Measurements from ENCODE around the gene ARL13B.
"Not testable (repeated sequence)": the region's sequence is repeated elsewhere in the genome, so short reads cannot be mapped to it uniquely, and the experiment has no call there.

Gene ARL13B

DNA sequence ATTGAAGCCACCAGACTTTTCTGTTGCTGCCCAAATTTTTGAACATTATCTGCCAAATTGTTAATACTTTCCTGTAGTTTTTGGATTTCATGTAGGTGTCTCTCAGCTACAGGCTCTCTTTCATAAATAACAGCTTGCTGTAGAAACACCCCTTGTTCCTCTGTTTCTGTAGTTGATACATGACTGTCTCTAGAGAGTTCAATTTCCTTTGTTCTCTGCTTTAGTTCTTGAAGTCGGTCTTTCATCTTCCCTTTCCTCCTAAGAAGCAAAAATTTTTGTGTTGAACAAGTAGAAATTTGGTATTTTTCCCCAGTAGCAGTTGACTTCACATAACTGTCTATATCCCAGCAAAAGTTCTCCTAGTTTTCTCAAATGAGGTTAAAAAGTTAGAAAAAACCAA lies 35.1 kb downstream of the ARL13B start:
- Histone ChIP-seq H3K36me3 (ENCODE audit: insufficient read depth, low read length) (no peaks in the 10 kb centered on the region), H3K4me1 (ENCODE audit: insufficient read depth, low read length) (no peaks in the 10 kb centered on the region), H3K9me3 (ENCODE audit: control insufficient read depth, insufficient read depth, low read length) (no peaks in the 10 kb centered on the region), H3K9ac (ENCODE audit: low read depth, low read length) (no peak overlapping the region)

DNA sequence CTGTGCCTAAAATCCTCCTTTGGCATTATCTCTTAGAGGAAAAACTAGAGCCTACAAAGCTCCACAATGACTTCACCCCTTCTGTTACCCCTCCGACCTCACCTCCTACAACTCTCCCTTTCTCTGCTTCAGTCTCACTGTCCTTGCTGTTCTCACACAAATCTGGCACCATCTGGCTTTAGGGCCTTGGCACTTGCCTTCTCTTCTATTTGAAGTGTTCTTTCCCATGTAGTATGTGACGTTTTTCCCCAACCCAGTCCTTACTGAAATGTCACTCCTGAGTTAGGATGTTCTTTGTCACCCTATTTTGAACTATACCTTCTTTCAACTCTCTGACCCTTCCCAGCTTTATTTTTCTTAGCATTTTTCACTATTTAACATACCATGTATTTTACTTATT lies 39.7 kb downstream of the ARL13B start:
- no peaks in the 10 kb centered on the region for H3K4me1 ChIP-seq (ENCODE audit: insufficient read depth, low read length)
- no peaks in the 10 kb centered on the region for H3K9me3 ChIP-seq (ENCODE audit: control insufficient read depth, insufficient read depth, low read length)
- H3K9ac ChIP-seq (ENCODE audit: low read depth, low read length): no peak overlapping the region
- no peaks in the 10 kb centered on the region for H3K36me3 ChIP-seq (ENCODE audit: insufficient read depth, low read length)

DNA sequence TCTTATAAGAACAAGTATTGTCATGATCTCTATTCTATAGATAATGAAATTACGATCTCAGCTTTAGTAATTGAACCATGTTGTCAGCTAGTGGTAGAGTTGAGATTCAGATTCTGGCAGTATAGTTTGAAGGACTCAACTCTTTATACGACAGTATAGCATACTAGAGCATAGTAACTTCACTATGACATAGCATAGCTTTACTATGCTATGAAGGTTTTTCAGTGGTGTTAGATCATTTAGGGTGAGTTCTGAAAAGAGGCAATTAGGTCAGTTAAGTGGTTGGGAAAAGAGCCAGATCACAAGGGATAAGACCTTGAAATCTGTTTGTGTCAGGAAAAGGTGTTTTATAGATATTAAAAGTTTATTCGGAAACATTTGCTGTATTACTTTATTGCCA lies 40.3 kb downstream of the ARL13B start:
- H3K9ac ChIP-seq (ENCODE audit: low read depth, low read length): no peak overlapping the region
- no peaks in the 10 kb centered on the region for H3K36me3 ChIP-seq (ENCODE audit: insufficient read depth, low read length)
- no peaks in the 10 kb centered on the region for H3K9me3 ChIP-seq (ENCODE audit: control insufficient read depth, insufficient read depth, low read length)
- no peaks in the 10 kb centered on the region for H3K4me1 ChIP-seq (ENCODE audit: insufficient read depth, low read length)

DNA sequence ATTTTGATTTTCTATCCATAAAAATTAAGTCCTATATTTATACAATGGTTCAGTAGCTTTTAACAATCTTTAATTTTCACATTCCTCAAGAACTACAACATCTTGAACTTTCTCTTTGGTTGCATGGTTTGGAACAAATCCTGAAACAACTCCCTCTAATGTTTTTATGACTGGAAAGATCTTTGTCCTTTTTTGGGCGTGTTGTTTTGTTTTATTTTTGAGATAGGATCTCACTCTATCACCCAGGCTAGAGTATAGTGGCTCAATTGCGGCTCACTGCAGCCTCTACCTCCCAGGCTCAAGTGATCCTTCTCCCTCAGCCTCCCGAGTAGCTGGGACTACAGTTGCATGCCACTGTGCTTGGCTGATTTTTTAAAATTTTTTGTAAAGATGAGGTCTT lies 44.4 kb downstream of the ARL13B start:
- H3K9me3 ChIP-seq (ENCODE audit: control insufficient read depth, insufficient read depth, low read length): no peaks in the 10 kb centered on the region

DNA sequence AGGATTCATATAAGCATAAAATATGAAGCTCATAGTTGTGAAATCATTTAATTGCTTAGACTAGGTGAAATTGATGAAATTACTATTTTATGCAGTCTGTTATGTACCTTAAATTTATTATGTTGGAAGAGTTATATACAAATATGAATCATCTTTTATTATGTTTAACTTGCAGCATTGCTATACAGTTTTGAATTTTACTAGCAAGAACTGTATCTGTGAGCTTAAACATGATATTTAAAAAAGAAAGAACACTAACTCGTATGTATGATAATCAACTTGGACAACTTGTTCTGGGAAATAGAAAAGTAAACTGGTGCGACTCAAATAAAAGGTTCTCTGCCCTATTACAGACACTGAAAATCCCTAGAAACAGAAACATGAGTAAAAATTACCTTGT lies 46.7 kb downstream of the ARL13B start:
- Histone ChIP-seq H3K9me3 (ENCODE audit: control insufficient read depth, insufficient read depth, low read length) (no peaks in the 10 kb centered on the region), H3K4me1 (ENCODE audit: insufficient read depth, low read length) (no peaks in the 10 kb centered on the region), H3K36me3 (ENCODE audit: insufficient read depth, low read length) (no peaks in the 10 kb centered on the region), H3K9ac (ENCODE audit: low read depth, low read length) (no peak overlapping the region)

More for the DNA sequence above, 44.4 kb downstream of the ARL13B start:
- Histone ChIP-seq H3K4me1 (ENCODE audit: insufficient read depth, low read length) (no peaks in the 10 kb centered on the region), H3K36me3 (ENCODE audit: insufficient read depth, low read length) (no peaks in the 10 kb centered on the region), H3K9ac (ENCODE audit: low read depth, low read length) (no peak overlapping the region)

DNA sequence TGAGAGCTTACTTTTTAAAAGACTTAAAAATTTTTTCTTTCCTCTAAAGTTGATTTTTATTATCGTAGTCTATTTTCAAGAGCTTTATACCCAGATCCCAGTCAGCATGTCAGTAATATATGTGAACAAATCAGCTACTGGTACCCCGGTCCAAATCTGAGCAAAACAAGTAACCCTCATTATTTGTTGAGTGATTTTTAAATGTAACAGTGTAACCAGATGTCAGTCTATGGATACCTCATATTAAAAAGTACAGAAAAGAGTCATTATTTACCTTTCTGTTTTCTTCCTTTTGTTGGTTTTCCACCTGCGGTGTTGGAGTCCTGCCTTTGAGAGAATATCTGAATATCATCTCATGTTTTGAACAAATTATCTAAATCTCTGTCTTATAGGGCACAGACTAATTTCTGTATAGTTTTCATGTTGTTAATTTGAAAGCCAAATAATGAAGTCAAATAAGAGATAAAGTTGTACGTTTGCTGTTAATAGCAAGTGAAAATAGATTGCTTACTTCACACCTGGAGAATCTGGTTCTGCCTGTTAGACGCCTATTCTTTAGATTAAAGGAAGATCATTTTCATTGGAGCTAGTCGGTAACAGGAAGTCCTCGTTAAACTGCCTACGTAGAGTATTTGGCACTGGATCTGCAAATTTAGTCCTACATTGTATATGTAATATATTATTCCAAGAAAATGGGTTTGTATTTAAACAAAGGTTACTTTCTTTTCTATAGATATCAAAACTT lies 48.3 kb downstream of the ARL13B start, which contains the start of gene STX19:
Gene STX19, minus strand, starts transcription at position 505 of the 745 bp plus-strand sequence. CDS start 13,328 bp downstream, outside the sequence.
- Histone ChIP-seq H3K4me1 (ENCODE audit: insufficient read depth, low read length) (no peaks in the 10 kb centered on the region), H3K9ac (ENCODE audit: low read depth, low read length) (no peak within 1 kb of the TSS), H3K36me3 (ENCODE audit: insufficient read depth, low read length) (no peaks in the 10 kb centered on the region), H3K9me3 (ENCODE audit: control insufficient read depth, insufficient read depth, low read length) (no peaks in the 10 kb centered on the region)

DNA sequence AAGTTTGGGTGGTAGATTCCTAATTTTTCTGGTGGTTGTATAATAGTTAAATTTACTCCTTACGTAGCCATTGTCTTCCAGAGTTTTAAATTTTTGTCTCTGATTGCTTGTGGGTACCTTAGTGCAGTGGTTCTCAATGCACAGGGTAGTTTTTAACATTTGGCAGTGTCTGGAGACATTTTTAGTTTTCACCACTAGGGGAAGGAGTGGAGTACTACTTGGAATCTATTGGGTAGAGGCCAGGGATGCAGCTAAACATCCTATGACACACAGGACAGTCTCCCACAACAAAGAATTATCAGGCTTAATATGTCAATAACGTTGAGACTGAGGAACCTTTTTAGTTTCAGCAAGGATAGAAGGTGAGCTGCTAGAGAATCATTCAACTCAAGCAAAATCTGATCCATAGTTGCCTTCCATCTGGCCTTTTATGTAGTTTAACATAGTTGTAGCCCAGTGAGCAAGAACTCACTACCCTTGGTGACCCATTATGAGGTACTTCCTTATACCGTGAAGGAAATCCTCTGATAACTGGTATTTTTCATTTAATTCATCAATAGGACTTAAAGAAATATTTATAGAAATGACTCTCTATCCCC lies 57.1 kb downstream of the ARL13B start:
- Histone ChIP-seq H3K4me1 (ENCODE audit: insufficient read depth, low read length) (no peaks in the 10 kb centered on the region), H3K36me3 (ENCODE audit: insufficient read depth, low read length) (no peaks in the 10 kb centered on the region), H3K9me3 (ENCODE audit: control insufficient read depth, insufficient read depth, low read length) (no peaks in the 10 kb centered on the region), H3K9ac (ENCODE audit: low read depth, low read length) (no peak overlapping the region)

DNA sequence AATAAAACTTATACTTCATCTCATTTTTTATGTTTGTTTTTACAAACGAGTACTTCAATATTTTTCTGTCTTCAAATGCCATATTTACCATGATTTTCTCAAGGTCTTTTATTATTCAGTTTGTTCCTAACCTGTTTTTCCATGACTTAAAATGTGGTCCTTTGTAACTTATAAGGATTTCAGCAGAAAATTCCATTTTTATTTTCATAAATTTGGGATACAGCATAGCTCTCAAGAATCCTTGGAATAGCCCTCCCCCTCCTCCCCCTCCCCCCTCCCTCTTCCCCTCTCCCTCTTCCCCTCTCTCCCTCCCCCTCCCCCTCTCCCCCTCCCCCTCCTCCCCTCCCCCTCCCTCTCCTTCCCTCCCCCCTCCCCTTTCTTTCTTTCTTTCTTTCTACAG lies 63.3 kb downstream of the ARL13B start:
- Histone ChIP-seq H3K9ac (ENCODE audit: low read depth, low read length) (no peak overlapping the region), H3K9me3 (ENCODE audit: control insufficient read depth, insufficient read depth, low read length) (peaks cover 4% of the 10 kb centered on the region; the same call in 1 of the 2 replicates), H3K4me1 (ENCODE audit: insufficient read depth, low read length) (no peaks in the 10 kb centered on the region), H3K36me3 (ENCODE audit: insufficient read depth, low read length) (no peaks in the 10 kb centered on the region)

DNA sequence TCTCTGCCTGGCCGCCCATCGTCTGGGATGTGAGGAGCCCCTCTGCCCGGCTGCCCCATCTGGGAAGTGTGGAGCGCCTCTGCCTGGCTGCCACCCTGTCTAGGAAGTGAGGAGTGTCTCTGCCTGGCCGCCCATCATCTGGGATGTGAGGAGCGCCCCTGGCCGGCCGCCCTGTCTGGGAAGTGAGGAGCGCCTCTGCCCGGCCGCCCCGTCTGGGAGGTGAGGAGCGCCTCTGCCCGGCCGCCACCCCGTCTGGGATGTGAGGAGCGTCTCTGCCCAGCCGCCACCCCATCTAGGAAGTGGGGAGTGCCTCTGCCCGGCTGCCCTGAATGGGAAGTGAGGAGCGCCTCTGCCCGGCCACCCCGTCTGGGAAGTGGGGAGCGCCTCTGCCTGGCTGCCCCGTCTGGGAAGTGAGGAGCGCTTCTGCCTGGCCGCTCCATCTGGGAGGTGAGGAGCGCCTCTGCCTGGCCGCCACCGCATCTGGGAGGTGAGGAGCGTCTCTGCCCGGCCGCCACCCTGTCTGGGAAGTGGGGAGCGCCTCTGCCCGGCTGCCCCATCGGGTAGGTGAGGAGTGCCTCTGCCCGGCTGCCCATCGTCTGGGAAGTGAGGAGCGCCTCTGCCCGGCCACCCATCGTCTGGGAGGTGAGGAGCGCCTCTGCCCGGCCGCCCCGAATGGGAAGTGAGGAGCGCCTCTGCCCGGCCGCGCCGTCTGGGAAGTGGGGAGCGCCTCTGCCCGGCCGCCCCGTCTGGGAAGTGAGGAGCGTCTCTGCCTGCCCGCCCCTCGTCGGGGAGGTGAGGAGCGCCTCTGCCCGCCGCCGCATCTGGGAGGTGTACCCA lies 64.4 kb downstream of the ARL13B start:
- H3K36me3 ChIP-seq (ENCODE audit: insufficient read depth, low read length); H3K4me1 ChIP-seq (ENCODE audit: insufficient read depth, low read length); H3K9ac ChIP-seq (ENCODE audit: low read depth, low read length); H3K9me3 ChIP-seq (ENCODE audit: control insufficient read depth, insufficient read depth, low read length): not testable (repeated sequence)

DNA sequence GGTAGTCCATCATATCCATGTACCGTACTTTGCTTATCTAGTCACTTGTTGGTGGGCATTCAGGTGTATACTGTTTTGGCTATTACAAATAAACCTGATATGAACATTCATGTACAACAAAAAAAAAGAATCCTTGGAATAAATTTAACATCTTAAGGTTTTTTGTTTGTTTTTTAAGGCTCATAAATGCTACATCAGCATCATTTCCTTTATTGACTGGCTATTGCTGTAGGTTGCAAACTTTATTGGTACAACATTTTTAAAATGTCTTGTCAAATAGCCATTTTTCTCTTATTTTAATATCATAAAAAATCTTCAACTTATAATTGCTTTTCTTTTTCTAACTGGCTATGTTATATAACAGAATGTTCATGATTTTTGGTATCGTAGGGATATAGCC lies 66.6 kb downstream of the ARL13B start:
- H3K4me1 ChIP-seq (ENCODE audit: insufficient read depth, low read length): no peaks in the 10 kb centered on the region
- H3K9me3 ChIP-seq (ENCODE audit: control insufficient read depth, insufficient read depth, low read length): peaks cover 4% of the 10 kb centered on the region; the same call in 1 of the 2 replicates
- no peaks in the 10 kb centered on the region for H3K36me3 ChIP-seq (ENCODE audit: insufficient read depth, low read length)
- no peak overlapping the region for H3K9ac ChIP-seq (ENCODE audit: low read depth, low read length)

DNA sequence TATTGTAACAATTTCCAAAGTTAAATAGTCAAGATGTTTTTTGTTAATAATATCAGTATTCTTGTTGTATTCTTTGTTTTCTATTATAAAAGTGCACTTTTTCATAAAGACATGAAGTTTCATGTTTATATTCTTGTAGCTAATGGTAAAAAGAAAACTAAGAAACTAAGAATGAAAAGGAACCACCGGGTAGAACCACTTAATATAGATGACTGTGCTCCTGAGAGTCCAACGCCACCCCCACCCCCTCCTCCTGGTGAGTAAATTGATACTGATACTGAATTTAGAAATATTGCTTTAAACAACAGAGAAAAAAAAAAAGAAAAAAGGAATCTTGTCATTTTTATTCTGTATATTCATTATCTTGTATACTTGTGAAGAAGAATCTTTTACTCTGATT lies 69.3 kb downstream of the ARL13B start:
- Histone ChIP-seq H3K36me3 (ENCODE audit: insufficient read depth, low read length) (no peaks in the 10 kb centered on the region), H3K9ac (ENCODE audit: low read depth, low read length) (no peak overlapping the region), H3K9me3 (ENCODE audit: control insufficient read depth, insufficient read depth, low read length) (no peaks in the 10 kb centered on the region), H3K4me1 (ENCODE audit: insufficient read depth, low read length) (no peaks in the 10 kb centered on the region)

DNA sequence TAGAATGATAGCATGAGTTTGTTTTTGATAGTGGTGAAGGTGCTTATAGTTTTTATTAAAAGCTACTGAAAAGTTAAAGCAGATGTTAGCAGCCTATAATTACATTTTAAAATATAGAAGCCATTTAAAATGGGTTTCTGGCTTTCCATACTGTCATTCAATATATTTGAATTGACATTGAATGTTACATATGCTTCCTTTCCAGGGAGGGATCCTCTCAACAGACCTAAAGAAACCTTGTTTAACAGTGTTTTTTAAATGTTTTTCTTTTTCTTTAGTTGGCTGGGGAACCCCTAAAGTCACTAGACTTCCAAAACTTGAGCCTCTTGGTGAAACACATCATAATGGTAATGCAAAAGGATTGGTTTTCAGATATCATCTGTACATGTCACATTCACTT lies 70.6 kb downstream of the ARL13B start:
- no peaks in the 10 kb centered on the region for H3K9me3 ChIP-seq (ENCODE audit: control insufficient read depth, insufficient read depth, low read length)
- no peak overlapping the region for H3K9ac ChIP-seq (ENCODE audit: low read depth, low read length)
- H3K36me3 ChIP-seq (ENCODE audit: insufficient read depth, low read length): no peaks in the 10 kb centered on the region
- H3K4me1 ChIP-seq (ENCODE audit: insufficient read depth, low read length): no peaks in the 10 kb centered on the region

DNA sequence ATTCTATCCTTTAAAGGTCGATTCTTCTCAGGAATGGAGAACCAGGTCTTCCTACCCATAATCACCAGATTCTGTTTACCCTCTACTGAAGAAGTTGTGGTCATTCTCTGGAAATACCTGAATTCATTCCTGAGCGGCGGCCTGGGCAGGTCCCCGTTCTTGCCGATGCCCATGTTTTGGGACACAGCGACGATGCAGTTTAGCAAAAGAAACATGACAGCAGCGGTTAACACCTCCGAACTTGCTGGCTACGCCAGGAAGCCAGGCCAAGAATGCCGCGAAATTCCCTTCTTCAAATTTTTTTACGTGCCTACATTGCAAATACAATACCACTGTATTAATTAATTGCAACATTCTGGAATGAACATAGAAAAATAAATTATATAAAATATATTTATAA lies 81.3 kb downstream of the ARL13B start:
- Histone ChIP-seq H3K9ac (ENCODE audit: low read depth, low read length) (no peak overlapping the region), H3K36me3 (ENCODE audit: insufficient read depth, low read length) (no peaks in the 10 kb centered on the region), H3K9me3 (ENCODE audit: control insufficient read depth, insufficient read depth, low read length) (no peaks in the 10 kb centered on the region), H3K4me1 (ENCODE audit: insufficient read depth, low read length) (no peaks in the 10 kb centered on the region; the same call in 1 of the 2 replicates)

DNA sequence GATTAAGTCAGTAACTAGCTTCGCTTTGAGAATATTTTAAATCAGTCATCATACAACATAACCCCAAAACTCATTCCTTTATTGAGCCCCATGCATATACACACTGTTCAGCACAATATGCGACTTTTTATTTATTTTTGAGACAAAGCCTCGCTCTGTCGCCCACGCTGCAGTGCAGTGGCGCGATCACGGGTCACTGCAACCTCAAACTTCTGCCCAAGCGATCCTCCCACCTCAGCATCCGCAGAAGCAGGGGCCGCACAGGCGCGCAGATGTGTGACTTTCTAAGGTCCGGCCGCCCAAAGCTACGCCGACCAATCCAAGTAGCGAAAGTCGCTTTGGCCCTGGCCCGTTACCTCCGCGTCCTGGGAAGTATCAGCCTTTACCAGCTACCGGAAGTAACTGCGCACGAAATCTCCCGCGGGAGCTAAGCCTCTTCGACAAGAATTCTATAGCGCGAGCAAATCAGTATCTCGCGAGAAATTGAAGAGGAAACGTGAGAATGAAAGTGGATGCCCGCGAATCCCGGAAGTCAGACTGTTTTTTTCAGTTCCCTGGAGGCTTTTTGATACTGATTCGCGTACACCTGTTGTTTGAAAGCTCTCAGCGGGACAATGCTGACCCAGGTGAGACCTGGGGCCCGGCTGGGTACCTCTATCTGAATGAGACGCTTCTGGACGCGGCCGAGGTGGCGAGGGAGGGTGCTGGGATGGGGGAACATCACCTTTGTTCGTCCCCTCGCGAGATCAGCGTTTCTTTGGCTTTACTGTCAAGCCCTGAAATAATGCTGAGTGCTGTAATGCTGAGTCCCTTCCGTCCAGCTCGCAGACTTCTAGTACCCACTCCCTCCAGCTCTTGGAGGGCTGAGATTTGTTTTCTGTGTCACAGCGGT lies 82.8 kb downstream of the ARL13B start, which contains the start of the genes DHFR2 and NSUN3:
Gene DHFR2, minus strand, starts transcription at position 404 of the 892 bp plus-strand sequence. CDS start 1,405 bp downstream, outside the sequence.
Gene NSUN3, plus strand, starts transcription at position 549 of the 892 bp plus-strand sequence. Its CDS starts 66 bp downstream, at position 615.
- no peaks in the 10 kb centered on the region; the same call in 1 of the 2 replicates for H3K4me1 ChIP-seq (ENCODE audit: insufficient read depth, low read length)
- H3K36me3 ChIP-seq (ENCODE audit: insufficient read depth, low read length): no peaks in the 10 kb centered on the region; the same call in 1 of the 2 replicates
- peak within 1 kb of the TSS; percentile 98 for H3K9ac ChIP-seq (ENCODE audit: low read depth, low read length)
- H3K9me3 ChIP-seq (ENCODE audit: control insufficient read depth, insufficient read depth, low read length): no peaks in the 10 kb centered on the region
